HepG2 (cell line): ENCODE results near the gene CCDC69.

Experiments used
- JUND ChIP-seq: sonication (generic); formaldehyde crosslinking; IDR thresholded peaks from 2 replicates; pipeline ENCODE4 v1.8.0; 2022; ENCODE audit warnings: mild to moderate bottlenecking, missing genetic modification reagents
- NFIC ChIP-seq: IDR thresholded peaks from 2 replicates; pipeline ENCODE4 v1.6.1; 2012; ENCODE audit warnings: mild to moderate bottlenecking, low read length, inconsistent platforms
- POLR2AphosphoS2 ChIP-seq: IDR thresholded peaks from 2 replicates; pipeline ENCODE4 v1.6.1; 2011; ENCODE audit warnings: low read depth, low read length, improper control_type of control experiment
- ZBTB8A ChIP-seq: sonication (generic); formaldehyde crosslinking; IDR thresholded peaks from 2 replicates; pipeline ENCODE4 v1.4.0; 2020; ENCODE audit warnings: mild to moderate bottlenecking, low read depth, missing genetic modification reagents, borderline replicate concordance
- ZNF12 ChIP-seq: sonication (generic); formaldehyde crosslinking; IDR thresholded peaks from 2 replicates; pipeline ENCODE4 v1.5.0; 2020; ENCODE audit warnings: missing genetic modification reagents
- TF ChIP-seq, protein P1 (sequence below): sonication (generic); formaldehyde crosslinking; IDR thresholded peaks from 2 replicates; pipeline ENCODE4 v1.8.1; 2023; ENCODE audit warnings: missing genetic modification reagents, inconsistent platforms, borderline replicate concordance
- TF ChIP-seq, protein P2 (sequence below): sonication (generic); formaldehyde crosslinking; IDR thresholded peaks from 2 replicates; pipeline ENCODE4 v1.4.0; 2020; ENCODE audit warnings: mild to moderate bottlenecking, missing genetic modification reagents

DNA sequence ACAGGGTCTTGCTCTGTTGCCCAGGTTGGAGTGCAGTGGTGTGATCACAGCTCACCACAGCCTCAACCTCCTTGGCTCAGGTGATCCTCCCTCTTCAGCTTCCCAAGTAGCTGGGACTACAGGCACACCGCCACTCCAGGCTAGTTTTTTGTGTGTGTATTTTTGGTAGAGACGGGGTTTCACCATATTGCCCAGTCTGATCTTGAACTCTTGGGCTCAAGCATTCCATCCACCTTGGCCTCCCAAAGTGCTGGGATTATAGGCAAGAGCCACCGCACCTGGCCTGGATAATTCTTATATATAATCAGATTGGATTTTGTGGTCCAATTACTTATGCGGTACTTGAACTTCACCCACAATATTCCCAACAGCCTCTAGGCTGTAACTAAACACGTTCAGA is 19.8 kb downstream of the CCDC69 start:
- TF ChIP-seq, protein P1, sequence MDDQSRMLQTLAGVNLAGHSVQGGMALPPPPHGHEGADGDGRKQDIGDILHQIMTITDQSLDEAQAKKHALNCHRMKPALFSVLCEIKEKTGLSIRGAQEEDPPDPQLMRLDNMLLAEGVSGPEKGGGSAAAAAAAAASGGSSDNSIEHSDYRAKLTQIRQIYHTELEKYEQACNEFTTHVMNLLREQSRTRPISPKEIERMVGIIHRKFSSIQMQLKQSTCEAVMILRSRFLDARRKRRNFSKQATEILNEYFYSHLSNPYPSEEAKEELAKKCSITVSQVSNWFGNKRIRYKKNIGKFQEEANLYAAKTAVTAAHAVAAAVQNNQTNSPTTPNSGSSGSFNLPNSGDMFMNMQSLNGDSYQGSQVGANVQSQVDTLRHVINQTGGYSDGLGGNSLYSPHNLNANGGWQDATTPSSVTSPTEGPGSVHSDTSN, result no peak
- no peak for TF ChIP-seq NFIC
- no peak for TF ChIP-seq POLR2AphosphoS2
- TF ChIP-seq, protein P2, sequence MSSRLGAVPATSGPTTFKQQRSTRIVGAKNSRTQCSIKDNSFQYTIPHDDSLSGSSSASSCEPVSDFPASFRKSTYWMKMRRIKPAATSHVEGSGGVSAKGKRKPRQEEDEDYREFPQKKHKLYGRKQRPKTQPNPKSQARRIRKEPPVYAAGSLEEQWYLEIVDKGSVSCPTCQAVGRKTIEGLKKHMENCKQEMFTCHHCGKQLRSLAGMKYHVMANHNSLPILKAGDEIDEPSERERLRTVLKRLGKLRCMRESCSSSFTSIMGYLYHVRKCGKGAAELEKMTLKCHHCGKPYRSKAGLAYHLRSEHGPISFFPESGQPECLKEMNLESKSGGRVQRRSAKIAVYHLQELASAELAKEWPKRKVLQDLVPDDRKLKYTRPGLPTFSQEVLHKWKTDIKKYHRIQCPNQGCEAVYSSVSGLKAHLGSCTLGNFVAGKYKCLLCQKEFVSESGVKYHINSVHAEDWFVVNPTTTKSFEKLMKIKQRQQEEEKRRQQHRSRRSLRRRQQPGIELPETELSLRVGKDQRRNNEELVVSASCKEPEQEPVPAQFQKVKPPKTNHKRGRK, result no peak
- no peak for TF ChIP-seq ZBTB8A (CRISPR knock-in tag)
- TF ChIP-seq JUND (CRISPR knock-in tag), result no peak
- TF ChIP-seq ZNF12 (CRISPR knock-in tag), result no peak
